GM10847 (cell line): Measurements from ENCODE around the gene GJB6.

ENCODE experiments used
- POLR2A ChIP-seq: IDR thresholded peaks from 2 replicates; pipeline ENCODE4 v1.6.1; 2011; ENCODE audit not compliant: insufficient read length; ENCODE audit errors: extremely low read depth

The GJB6 gene

DNA sequence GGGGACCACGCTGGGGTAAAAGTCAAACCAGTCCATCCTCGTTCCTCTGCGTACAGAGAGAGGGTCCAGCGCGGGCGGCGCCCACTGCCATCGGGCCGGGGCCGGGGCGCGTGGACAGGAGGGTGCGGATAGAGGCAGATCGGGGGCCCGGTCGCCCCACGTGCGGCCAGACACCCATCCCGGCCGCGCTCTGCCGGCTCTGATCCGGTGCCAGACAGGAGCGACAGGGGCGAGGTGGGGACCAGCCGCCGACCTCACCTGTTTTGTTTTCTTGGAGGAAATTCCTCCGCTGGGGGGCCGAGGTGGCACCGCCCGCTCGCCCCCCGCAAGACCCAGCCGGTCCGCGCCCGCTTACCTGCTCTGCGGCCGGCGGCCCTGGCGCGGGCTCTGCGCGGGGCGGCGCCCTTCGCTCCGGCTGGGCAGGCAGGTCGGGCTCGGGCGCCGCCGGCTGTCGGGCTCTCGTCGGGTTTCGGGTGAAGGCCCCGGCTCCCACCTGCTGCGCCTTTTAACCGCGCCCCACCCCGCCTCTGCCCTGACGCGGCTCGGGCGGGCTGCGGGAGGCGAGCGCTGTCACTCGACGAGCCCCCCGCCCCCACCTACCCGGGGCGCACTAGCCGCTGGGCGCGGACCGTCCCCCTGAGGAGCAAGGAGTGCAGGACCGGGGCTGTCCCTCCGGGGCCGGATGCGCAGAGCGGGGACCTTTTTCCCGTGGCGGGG is at the start of gene GJB6:
GJB6 (minus strand) TSS at position 481 of the 717 bp plus-strand sequence. CDS start 8,839 bp downstream, outside the sequence.
- no peak for TF ChIP-seq POLR2A

DNA sequence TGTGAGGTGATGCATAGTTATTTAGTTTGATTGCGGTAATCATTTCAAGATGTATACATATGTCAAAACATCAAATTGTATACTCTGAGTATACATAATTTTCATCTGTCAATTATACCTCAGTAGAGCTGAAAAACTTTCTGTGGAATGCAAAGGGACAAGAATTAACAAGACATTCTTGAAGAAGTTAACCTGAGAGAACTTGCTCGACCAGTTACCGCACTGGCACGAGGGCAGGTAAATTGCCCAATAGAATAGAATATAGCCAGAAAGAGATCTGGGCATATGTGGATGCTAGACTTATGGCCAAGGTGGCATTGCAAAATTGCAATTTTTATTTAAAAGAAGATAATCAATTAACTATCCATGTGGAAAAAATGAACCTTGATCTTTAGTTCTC is 42.3 kb upstream of the GJB6 start:
- TF ChIP-seq POLR2A, result no peak

DNA sequence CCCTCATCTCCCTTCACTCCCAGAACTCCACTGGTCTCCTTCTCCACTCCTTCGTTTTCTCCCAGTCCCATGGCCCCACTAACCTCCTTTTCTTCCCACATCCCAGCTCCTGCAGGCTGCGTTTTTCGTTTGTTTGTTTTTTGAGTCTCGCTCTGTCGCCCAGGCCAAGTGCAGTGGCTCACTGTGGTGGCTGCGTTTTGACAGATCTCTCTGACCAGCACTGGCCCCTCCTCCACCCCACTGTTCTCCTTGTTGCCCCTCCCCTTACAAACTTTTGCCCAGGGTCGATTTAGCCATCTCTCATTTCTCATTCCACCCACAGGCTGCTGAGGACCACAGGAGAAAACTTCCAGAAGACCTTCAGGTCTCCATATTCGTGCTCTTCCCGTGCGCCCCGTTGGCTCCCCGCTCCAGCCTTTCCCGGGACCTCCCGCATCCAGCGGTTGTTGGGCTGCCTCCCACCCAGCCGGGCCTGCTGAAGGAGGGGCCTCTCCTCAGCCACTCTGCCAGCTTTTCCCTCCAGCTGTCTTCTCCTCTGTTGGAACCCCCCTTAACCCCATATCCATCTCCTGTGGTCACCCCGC is 40.6 kb upstream of the GJB6 start:
- no peak for TF ChIP-seq POLR2A

DNA sequence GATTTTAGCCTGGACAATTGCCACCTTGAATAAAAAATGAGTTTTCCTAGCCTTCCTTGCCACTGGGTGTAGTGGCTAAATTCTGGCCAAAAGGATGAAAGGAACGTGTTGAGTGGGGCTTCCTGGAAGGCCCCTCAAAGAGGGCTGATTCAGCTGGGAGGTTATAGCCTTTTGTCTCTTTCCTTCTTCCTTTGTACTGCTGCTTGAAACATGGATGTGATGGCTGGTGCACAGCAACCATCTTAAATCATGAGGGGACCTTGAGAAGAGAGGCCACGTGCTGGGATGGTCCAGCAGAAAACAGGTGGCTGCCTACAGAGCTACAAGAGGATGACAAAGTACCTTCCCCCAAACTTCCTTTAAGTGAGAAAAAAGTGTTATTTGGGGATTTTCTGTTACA is 40.0 kb upstream of the GJB6 start:
- no peak for TF ChIP-seq POLR2A

DNA sequence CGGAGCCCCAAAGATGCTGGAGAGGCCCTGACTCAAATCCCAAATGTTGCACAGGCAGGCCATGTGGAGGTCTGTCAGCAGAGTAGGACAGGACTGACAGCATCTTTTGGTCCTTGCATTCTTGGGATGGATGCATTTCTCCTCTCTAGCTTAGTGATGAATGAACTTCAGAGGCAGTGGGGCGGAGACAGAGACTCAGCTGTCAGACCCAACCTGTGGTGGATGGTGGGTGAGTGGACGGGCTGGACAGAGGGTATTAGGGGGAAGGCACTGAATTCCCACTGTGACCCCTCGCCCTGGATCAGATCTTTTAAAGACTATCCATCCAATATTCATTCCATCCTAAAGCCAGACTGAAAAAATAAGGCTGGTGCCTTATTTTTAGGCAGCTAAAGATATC is 39.3 kb upstream of the GJB6 start:
- no peak for TF ChIP-seq POLR2A

DNA sequence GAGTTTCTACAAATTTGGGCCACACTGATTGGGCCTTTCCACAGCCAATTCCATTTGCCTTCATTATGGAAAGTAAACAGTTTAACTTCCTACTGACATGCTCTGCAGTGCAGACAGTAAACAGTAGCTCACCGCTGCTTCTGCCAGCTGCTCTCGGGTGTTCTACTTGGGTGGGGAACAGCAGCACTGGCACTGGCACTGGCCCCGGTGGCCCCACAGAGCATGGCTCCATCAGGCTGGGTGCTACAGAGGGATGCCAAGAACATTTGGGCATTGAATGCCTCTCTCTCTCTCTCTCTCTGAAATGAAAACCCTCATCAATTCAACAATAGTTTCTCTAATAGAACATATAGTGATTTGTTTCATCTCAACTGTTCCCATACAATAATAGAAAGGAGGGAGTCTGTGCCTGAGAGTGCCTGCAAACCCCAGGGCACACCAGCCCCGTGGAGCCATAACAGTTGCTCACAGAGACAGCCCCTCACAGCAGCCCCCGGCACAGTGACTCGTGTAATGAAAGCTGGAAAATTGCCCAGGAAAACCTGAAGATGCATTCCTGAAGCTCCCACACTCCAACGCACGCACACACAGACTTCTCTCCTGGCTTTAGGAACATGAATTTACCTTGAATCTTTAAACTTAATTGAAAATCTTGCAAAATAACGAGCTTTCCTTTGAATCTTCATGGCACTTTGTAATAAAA is 38.2 kb upstream of the GJB6 start:
- no peak for TF ChIP-seq POLR2A

DNA sequence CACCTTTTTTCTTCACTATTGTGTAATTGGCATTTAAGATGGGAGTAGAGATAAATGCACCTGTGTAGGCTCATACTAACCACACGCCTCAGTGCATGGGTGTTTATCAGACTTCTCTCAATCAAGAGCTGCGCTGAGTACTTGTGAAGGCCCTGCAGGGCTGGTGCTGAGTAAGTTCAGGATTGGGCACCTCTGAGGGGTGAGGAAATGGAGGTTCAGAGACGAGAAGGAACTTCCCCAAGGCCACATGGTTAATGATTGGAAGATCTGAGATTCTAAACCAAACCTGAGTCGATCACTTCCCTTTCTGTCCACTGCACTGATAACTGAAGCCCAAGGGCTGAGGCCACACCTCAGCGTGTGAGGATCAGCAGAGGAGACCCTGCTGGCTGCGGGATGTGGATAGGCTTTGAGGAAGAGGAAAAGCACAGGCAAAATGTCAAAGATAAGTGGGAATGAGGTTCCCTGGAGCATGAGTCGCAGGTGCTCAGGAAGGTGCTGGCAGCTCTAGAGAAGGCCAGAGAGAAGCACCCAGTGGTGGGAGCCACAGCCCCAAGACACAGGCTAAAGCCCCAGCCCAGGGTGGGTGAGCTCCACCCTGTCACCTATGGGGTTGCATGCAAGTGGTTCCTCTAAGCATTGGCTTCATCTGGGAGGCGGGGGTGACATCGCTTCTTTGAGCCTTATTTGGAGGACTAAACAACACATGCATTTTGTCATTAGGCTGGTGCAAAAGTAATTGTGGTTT is 32.3 kb upstream of the GJB6 start:
- TF ChIP-seq POLR2A, result no peak

DNA sequence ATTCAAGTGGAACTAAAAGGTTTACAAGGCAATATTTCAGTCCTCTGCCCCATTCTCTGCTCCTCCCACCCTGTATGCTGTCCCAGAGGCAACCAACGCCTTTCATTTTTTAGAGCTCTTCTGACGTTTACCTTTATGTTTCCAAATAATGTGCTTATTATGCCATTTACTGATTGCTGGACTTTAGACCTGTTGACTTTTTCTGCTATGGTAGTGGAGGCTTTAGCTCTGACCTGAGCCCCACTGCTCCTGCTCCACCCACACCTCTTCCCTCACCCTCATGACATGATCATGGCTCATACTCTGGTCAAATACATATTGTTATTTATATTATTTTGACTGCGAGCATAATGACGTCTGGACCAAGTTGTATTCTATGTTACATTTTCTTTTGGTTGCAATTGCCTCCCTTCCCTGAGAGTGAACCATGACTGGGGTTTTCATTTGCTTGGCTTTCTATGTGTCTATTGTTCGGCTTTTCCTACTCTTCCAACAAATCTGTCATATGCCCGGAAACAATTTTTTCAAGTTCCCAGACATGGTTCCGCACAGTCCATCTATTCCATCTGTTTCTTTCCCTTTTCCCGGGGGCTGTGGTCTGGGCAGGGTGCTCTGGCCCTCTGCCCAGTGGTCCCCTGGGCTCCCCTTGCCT is 31.4 kb upstream of the GJB6 start:
- no peak for TF ChIP-seq POLR2A

DNA sequence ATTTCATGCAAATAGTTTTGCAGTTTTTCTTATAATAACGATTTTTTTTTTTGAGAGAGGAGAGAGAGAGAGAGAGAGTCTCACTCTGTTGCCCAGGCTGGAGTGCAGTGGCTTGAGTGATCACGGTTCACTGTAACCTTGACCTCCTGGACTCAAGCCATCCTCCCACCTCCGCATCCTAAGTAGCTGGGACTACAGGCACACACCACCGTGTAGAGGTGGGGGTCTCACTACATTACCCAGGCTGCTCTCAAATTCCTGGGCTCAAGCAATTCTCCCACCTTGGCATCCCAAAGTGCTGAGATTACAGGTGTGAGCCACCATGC is 26.8 kb upstream of the GJB6 start:
- no peak for TF ChIP-seq POLR2A

DNA sequence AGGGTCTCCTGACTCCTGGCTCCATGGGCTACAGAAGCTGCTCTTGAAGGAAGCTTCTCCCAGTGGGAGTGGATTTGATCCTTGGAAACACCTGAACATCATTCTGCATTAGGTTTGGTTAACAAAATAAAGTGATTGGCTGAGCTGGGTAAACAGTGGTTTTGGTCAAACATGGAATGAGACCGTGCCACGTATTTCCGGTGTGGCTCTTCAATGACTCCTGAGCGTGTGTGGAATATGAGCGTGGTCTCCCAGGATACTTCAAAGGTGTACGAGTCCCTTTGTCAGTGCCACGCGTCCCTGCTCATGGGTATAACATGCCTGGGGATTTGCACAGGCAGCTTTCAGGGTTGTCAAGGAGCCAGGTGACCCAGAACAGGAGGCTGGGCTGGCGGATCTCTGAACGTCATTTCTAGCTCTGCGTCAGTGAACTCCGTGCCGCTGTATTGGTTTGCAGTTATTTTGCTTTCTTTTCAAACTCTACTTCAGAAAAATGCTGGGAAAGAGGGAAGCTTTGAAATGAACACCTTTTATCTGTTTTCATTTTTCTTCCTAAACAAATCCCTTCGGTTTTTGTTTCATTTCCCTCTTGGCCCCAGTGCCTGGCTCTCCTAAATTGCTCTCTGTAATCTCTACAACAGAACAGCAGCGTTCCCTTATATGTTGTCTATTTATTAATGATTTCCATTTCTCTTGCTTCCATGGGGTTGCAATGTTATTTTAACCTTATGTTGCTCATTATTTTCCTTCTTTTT is 26.3 kb upstream of the GJB6 start:
- no peak for TF ChIP-seq POLR2A

DNA sequence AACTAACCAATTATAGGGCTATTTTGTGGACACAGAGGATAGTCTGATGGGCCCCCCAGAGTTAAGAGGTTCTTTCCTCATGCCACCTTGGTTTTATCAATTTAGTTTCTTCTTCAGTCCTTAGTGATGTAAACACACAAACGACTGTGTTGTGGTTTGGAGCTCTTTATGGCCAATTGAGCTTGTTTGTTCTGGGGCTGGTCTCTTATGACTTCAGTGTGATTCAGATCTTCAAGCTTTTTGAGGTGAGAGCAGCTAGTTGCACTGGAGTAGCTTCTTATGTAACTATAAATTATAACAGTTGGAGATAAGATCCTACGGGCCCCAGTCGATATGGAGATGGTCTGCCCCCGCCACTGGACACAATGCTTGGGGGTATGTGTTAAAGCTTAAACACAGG is 22.0 kb upstream of the GJB6 start:
- no peak for TF ChIP-seq POLR2A

DNA sequence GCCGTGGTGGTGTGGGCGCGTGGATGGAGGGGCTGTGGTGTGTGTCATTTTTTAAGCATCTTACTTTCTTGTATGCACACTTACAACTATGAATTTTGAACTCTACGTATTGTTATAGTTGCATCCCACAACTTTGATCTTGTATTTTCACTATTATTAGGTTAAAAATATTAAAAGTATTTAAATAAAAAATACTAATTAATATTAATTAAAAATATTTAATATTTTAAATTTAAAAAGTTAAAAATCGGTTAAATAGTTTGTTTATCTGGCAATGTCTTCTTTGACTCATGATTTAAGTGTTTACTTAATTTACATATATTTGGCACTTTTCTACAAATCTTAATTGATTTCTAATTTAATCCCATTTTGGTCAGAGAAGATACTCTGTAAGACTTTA is 17.8 kb upstream of the GJB6 start:
- no peak for TF ChIP-seq POLR2A

DNA sequence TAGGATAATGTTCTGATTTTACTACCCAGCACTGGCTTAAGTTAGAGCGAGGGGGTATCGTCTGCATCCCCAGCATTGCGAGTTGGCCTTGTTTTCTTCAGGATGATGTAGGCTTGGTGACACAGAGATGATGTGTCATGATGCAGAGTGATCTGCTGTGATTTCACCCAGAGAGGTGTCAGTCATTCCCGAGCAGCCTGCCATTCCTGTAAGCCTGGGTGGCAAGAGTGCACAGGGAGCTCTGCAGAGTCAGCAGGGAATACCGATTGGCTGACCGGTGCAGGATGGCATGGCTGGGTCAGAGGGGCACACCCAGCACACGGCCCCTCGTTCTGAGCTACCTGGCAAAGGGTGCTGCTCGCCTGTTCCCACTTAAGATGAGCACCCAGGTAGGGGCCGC is 15.8 kb upstream of the GJB6 start:
- TF ChIP-seq POLR2A, result no peak

DNA sequence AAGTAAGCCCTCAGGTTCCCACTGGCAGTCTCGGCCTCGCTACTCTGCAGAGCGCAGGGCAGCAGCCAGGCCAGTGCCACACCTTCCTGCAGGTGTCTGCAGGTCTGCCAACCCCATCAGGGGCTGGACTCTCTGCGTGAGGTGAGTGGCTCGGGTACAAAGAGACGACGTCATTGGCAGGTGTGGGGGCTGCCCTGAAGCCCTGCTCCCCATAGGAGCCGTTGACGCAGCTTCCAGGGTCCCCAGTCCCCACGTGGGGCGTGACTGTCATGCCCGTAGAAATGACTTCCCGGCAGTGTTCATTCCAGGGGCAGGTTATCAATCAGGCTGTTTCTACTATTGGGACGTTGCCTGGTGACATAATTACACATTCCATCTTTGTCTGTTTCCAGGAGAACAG is 15.3 kb upstream of the GJB6 start:
- no peak for TF ChIP-seq POLR2A

DNA sequence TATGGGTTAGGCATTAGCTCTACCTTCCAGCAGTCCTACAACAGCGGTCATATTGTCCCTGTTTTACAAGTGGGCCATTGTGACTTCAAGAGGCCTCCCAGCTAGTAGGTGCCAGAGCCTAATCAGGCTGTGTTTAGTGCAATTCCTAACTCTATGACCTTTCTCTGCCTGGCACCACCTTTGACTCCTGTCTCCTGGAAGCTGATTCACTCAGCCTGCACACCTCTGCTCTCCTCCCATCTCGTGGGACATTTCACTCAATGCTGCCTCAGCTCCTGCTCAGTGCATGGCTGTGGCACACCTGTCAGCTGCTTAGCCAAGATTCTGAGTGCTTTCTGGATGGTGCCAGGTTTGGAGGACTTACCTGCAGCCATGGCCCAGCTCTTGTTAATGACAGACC is 9.5 kb upstream of the GJB6 start:
- TF ChIP-seq POLR2A, result no peak
